ENCODE data around the gene SYNE1.

DNA sequence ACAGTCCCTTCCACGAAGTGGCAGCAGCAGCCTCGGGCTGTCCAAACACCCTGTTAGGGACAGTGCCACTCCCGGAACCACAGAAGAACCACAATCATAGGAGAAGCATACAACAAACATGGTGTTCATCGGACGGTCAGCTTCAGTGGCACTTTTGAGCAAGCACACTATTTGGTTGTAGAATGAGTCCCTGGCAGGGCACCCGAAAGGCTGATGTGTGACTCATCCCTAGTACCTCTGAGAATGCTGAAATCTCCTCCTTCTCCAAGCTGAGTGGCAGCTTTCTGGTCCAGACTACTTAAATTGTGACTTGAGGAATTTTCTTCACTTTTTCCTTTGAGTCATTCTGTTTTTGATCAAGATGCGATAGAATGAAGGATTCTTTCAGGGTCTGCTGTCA lies 547.2 kb downstream of the SYNE1 start:
- TF ChIP-seq SP1 (IDR thresholded peaks at IDR 0.05) (no peak), CTCF (IDR thresholded peaks at IDR 0.05; ENCODE audit: low read depth, low read length, missing input control) (no peak), YY1 (IDR thresholded peaks at IDR 0.05) (no peak), TAF1 (conservative IDR thresholded peaks at IDR 0.05) (no peak), ATF3 (IDR thresholded peaks at IDR 0.05) (no peak), JUND (IDR thresholded peaks at IDR 0.05) (no peak)
- TF ChIP-seq, protein P1, sequence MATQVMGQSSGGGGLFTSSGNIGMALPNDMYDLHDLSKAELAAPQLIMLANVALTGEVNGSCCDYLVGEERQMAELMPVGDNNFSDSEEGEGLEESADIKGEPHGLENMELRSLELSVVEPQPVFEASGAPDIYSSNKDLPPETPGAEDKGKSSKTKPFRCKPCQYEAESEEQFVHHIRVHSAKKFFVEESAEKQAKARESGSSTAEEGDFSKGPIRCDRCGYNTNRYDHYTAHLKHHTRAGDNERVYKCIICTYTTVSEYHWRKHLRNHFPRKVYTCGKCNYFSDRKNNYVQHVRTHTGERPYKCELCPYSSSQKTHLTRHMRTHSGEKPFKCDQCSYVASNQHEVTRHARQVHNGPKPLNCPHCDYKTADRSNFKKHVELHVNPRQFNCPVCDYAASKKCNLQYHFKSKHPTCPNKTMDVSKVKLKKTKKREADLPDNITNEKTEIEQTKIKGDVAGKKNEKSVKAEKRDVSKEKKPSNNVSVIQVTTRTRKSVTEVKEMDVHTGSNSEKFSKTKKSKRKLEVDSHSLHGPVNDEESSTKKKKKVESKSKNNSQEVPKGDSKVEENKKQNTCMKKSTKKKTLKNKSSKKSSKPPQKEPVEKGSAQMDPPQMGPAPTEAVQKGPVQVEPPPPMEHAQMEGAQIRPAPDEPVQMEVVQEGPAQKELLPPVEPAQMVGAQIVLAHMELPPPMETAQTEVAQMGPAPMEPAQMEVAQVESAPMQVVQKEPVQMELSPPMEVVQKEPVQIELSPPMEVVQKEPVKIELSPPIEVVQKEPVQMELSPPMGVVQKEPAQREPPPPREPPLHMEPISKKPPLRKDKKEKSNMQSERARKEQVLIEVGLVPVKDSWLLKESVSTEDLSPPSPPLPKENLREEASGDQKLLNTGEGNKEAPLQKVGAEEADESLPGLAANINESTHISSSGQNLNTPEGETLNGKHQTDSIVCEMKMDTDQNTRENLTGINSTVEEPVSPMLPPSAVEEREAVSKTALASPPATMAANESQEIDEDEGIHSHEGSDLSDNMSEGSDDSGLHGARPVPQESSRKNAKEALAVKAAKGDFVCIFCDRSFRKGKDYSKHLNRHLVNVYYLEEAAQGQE (IDR thresholded peaks at IDR 0.05) = no peak
- TF ChIP-seq, protein P2, sequence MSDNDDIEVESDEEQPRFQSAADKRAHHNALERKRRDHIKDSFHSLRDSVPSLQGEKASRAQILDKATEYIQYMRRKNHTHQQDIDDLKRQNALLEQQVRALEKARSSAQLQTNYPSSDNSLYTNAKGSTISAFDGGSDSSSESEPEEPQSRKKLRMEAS (IDR thresholded peaks at IDR 0.05) = no peak
